Stimulated activated CD8-positive, alpha-beta memory T cell treated with anti-CD3 and anti-CD28 coated beads, Interleukin-2, amount 100 ng/mL, for 1 hour (primary cell): ENCODE data around the gene HDAC7.

ENCODE experiments used
- DNase-seq, 2 donors: peaks; one replicate each; pipeline ENCODE4 v3.0.0-alpha.2; 2020; ENCODE audit warnings: low read depth in 2 of 2

The HDAC7 gene

DNA sequence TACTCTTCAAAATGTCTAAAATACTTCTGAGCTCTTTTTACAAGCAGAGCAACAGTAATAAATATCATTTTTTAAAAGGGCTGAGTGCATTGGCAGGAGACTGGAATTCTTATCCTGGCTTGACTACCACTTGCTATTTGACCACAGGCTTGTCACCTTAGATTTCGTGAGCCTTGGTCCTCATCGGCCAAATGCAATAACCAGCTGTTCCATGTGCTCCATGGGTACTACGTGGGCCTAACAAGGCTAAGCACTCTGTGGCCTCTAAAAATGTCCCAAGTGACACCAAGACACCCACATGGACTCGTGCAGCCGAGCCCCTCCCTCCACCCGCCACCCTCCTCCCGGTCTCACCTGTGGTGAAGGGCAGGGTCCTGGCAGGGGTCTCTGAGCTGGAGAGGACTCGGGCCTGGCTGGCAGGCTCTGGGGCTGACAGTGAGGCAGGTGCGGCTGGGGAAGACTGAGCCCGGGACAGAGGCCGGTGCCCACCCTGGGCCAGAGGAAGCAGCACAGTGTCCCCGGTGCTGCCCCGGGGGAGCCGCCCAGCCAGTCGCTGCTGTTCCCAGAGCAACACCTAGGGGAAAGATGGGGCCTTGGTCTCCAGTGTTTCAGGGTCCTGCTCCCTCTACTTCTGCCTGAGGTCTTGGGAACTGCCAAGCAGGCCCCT is 26.6 kb downstream of the HDAC7 start:
- no peak for DNase-seq

DNA sequence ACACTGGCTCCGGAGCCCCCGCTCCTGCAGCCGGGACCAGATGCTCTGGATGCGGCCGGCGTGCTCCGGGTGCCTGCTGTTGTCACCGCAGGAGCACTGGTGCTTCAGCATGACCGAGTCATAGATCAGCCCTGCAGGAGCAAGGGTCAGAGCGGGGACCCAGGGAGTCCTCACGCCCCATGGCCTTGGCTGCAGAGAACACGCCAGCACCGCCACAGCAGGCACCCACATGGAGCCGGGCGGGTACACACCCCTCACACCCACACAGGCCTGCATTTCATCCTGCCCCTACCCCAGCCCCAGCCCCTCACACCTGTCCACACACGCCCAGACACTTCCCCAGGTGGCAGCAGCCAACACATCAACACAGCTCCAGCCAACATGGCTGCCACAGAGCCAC is 27.8 kb downstream of the HDAC7 start:
- DNase-seq: no peak

DNA sequence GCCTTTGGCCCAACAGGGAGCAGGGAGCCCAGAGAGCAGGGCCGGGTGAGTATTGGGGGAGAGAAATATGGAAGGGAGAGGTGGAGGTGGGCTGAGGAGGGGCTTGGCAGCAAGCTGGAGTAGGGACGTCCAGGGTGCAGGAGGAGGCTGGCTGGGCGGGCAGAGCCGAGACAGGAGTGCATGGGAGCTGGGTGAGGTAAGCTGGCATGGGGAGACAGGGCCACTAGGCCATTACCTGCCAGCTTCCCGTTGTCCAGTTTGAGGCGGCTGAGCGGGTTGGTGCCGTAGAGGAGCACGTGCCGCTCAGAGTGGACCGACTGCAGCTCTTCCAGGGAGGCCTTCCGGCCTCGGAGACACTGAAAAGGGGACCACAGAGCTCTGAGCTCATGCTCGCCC is 28.4 kb downstream of the HDAC7 start:
- DNase-seq: no peak

DNA sequence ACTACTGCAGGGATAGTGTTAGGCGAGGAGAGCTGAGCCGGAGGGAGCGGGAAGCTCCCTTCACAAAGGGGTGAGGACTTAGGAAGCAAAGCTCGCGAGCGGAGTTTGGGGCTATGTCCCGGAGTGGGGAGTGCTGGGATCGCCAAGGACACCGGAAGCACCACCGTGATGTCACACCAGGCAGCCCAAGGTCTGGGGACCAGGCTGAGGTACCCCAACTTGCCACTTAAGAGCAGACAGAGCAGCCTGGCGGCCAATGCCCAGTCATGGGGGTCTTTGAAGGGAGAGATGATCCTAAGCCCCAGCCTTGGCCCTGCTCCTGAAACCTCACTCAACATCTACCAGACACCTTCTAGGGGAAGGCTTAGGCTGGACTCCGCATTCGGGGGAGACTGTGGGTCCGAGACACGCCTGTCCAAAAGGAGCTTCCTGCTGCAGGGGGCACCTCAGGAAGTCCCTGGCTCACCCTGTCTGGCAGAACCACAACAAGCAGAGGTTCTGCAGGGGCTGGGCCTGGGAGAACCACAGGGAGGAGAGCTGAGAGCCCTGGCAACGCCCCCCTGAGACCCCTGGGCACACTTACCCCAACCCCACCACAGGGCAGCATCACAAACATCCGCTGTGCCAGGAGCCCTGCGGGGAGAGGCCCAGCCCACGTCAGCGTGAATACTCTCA is 28.9 kb downstream of the HDAC7 start:
- no peak for DNase-seq

DNA sequence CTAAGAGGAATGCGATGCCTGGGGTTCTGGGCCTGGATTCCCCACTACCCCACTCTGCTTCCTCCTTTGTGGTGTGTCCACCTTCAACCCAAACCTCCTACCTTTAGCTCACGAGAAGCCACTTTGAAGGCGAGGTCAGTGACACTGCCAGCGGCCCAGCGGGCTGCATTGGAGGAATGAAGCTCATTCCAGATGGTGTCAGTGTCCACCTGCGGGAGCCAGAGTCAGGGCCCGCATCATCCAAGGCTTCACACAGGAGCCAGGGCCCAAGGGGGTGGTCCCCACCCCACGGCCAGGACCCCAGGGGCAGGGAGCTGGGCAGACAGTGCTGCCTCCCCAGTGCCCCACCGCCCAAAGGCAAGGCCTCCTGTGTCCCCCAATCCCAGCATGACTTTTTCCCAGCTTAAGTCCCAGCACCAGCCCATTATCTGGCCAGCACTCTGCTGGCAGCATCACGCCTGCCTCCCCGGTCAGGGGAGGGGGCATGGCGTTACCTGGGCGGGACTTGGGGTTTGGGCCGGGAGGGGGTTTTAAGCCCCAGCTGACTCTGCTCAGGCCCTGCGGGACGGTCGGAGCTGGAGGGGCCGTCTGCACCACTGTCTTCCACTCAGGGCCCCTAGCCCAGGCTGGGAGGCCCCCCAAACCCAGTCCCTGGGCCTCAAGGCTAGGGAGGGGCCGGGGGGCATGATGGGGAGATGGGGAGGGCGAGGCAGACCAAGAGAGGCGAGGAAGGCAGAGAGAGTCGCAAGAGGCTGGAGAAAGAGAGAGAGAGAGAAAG is 29.8 kb downstream of the HDAC7 start:
- no peak for DNase-seq

DNA sequence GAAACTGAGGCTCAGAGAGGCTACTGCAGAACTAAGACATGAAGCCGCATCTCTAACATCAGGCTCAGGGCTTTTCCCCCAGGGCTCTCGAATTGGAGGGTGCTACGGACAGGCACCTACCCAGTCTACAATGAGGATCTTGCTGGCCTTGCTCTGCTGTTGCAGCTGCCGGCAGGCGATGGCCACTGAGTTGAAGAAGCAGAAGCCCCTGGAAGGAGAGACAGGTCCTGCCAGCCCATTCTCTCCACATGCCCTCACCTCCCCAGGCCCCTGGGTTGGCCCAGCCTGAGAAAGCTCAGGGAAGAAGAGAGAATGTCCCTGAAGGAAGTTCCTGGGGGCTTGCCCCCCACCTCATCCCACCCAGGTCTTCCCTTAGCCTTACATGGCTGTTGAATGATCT is 30.6 kb downstream of the HDAC7 start:
- no peak for DNase-seq

DNA sequence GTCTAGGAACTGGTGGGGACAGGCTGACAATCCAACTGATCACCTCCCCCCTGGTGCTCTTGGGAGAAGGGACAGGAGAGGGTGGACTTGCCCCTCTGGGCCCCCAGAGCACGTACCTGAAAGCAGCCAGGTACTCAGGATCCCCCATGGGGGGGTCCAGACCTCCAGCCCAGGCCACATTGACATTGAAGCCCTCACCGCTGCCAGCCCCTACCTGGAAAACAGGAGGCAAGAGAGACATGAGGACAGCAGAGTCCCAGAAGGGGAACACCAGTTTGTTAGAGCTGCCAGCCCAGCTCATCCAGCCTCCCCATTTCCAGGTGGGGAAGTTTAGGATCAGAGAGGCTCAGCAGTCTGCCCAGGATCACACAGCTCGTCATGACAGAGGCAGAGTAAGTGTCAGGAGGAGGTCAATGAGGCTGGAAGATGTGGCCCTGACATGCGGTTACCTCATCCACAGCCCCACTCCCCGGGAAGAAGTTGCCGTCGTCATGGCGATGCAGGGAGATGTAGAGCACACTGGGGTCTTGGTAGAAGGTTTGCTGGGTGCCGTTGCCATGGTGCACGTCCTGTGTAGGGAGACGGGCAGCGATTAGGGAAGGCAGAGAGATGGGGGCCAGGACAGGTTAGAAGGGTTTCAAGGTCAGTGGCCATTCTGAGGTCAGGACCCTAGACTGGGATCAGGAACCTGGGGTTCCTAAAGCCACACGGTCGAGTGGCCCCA is 31.9 kb downstream of the HDAC7 start:
- no peak for DNase-seq

DNA sequence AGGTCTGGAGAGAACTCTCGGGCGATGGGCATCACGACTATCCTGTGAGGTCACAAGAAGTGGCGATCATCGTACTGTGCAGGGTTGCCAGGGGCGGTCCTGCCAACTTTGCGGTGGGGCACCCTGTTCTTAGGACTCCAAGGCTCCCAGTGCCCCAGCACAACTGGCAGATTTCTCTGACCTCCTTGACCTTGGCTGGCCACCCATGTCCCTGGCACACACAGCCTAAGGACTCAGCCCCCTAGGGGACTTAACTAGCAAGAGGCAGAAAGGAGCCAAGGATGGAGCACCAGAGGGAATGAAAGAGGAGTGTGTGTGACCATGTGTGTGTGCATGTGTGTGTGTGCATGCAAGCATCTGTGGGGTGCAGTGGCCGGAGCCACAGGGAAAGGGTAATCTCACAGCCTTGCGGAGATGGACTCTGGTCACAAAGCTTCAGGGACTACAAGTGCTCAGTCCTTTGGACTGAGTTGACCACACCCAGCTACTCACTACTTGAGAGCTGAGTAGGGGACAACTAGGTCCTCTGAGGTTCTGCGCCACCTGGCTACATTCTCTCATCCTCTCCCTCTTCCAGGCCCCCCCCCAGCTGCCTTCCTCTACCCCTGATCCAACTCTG is 32.9 kb downstream of the HDAC7 start:
- DNase-seq: no peak

DNA sequence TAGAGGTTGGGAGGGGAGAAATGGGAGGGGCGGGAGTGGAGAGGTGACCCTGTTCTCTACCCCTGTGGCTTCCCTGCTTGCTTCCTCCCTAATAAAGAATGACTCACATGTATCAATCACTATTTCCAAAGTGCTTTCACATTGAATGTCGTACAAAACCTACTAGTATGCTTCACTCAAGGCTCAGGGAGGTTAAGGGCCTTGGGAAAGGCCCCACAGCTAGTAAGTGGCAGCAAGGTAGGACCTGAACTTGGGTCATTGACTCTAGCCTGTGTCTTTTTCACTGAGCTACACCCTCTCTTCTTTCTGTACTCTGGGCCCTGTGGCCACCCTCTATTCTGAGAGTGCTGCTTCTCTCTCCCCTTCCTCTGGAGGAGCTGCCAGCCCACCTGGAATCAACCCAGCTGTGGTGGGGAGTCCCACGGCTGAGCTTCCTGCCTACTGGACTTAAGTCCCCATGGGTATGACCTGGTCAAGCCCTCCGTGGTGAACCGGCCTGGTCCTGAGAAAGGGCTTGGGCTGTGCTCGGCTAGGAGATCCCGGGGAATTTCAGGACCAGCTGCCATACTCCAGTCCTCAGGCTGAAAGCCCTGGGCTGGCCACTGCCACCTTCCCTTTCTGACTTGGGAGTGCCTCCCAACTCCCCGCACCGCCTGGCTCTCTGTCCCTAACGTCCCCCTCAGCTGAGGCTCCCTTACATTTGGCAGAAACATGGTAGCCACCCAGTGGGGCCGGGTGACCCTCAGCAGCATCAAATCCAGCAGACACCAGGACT is 33.6 kb downstream of the HDAC7 start:
- DNase-seq: no peak

DNA sequence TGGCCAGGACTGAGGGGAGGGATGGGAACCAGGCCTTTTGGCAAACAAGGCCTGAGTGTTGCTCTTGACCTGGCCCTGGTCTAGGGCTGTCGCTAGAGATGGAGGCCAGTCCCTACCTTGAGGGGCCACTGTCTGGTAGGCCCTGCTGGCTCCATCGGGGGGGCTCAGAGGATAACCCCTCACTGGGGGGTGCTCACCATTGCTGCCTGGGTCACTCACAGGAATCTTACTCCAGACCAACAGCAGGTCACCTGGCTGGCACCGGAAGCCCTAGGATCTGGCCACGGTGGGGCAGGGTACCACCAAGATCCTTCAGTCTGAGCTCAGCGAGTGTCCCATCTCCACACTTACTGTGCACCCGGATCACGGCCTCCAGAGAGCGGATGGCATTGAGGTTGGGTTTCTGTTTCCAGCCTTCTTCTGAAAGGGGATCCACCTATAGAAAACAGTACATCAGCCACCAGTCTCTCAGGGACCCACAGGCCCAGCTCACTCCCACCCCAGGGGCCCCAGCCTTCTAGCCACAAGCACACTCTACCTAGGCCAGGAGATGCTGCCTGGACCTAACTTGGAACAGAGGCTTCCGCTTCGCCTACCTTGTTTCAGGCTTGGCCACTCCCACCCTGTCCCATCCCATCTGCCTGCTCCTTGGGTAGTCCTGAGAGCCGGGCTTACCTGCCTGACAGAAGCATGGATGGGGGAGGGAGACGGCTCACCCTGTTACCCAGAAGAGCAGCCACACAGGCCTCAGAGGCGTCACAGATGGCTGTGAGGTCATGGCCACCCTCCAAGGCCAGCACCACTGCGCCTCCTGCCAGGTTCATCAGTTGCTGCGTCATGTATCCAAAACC is 34.4 kb downstream of the HDAC7 start:
- no peak for DNase-seq

DNA sequence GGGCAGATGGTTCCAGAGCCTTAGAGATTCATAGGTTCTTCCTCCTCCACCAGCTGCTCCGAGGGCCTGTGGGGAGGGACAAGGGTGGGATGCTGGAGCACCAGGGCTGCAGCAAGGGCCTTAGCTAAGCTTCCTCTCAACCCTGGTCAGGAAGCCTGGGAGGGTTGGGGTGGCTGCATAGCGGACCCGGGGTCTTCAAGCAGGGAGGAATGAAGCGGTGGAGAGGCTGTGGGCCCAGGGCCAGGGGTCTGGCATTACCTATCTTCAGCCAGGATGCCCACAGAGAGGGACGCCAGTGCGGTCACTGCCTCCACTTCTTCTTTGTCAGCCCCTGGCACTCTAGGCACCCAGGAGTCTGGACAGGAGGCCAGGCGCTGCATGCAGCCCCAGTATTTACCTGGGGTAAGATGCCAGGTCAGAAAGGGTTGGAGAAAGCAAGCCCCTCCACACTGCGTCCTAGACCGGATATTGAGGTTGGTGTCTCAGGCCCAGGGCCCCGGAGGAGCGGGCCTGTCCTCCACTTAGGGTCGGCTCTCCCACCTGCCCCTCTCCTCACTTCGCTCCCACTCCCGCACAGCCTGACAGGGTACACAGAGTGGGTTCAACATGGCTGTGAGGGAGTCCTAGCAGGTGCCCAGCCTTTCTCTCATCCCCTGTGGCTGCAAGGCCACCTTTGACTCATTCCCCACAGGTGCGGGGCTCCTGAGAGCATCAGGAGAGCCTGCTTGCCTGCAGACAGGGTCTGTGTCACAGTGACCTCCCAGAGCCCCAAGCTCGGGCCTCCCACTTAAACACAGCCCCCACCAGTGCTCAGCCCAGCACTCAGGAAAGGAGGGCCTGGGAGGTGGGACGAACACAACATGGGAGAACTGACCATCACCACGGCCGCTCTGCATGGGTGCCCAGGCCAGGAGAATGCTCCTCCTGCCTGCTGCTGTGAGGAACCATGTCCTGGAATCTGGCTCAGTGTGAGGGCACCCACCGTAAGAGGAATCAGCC is 35.6 kb downstream of the HDAC7 start:
- DNase-seq: no peak

DNA sequence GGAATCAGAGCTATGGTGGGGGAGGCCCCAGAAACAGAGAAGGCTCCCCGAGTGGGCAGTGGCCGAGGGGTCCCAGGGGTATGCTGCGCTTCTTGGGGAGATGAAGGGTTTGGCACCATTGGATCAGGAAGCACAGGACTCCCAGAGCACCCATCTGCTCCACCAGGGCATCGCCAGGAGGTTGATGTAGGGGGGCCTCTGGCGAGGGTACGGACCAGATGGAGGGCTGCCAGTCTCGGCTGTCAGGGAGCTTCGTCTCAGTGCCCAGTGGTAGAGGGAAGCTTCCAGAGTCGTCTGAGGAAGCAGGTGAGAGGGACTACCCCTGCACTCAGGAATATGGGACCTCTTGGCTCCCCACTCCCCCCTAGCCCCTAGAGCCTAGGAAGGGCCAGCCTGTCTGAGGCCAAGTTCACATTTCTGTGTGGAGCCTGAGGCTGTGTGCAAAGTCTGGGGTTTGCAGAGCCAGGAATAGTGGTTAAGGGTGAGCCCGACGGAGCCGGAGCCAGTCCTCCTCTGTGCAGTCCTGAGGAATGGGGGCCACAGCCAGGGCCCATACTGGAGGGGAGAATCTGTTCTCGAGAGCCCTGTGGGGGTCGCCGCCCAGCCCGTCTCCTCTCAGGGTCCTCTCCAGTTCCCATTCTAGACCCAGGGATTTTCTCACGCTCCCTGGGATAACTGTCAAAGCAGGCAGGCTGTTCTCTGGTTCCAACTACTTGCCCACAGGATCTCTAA is 36.5 kb downstream of the HDAC7 start:
- DNase-seq: no peak

DNA sequence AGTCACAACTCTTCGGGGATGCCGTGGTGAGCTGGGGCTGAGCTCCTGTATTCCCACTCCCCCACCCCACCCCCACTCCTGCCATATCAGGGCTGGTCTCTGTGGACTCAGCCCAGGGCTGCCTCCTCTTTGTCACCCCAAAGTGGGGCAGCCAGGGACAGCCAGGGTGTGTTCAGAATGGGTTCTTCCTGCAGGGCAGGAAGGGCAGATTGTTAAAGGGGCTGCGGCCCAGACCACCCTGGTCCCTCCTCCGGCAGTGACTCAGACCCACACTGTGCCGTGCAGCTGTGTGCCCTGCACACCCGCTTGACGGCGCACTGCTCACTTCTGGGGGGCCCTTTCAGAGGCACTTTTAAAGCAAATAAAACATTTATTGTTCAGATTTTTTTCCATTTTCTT is 37.3 kb downstream of the HDAC7 start:
- no peak for DNase-seq

DNA sequence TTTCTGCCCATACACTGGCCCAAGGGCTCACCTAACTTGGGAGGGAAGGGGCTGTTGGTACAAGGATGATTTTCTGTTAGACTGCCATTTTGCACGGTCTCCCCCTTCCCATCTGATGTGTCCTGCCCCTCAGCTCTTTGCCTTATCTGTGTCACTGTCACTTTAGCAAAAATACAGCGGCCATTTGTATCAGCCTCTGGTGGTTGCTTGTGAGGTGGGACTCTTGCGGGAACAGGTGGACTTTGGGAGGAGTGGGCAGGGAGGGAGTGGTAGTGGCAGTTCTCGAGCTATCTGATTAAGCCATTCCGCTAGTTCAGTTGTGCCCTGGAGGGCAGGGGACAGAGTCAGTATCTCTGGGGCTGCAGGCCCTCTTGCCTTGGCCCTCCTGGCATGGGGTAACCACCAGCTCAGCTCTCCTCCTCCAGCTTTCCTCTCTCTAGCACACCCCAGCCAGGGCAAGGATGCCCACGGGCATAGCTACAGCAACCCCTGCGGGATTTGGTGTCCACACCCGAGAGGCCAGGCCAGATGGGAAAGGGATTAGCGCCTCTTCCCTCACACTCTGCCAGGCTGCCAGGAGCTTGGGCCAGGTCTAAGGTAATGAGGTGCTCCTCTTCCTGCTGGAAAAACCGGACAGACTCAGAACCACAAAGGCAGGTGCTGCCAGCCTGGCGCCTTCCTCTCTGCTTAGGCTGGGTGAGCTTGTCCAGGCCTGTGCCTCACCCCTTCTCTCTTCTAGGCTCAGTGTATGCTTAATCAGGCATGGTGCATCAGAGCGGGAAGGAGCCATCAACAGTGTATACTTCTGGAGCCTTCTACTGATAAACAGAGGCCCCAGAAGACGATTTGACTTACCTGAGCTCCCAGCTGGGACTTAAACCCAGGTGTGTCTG is 38.0 kb downstream of the HDAC7 start:
- no peak for DNase-seq

DNA sequence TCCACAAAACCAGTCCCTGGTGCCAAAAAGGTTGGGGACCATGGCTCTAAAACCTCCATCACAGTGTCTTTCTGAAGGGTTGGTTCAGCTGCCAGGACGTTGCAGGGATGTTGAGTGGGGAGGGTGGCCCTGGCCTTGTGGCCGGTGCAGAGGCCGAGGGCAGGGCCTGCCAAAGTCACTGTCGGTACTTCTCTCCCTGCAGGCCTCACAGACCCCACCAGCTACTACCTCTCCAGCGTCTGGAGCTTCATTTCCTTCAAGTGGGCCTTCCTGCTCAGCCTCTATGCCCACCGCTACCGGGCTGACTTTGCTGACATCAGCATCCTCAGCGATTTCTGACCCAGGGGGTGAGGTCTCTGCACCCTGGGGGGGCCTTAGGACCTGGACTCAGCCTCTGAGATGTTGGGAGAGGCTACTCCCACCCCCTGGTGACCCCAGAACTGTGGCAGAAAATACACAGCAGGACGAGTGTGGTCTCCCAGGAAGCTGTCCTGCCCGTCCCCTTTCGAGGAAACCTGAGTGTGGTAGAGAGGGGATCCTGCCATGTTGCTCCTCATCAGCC is 39.7 kb downstream of the HDAC7 start:
- DNase-seq: no peak

DNA sequence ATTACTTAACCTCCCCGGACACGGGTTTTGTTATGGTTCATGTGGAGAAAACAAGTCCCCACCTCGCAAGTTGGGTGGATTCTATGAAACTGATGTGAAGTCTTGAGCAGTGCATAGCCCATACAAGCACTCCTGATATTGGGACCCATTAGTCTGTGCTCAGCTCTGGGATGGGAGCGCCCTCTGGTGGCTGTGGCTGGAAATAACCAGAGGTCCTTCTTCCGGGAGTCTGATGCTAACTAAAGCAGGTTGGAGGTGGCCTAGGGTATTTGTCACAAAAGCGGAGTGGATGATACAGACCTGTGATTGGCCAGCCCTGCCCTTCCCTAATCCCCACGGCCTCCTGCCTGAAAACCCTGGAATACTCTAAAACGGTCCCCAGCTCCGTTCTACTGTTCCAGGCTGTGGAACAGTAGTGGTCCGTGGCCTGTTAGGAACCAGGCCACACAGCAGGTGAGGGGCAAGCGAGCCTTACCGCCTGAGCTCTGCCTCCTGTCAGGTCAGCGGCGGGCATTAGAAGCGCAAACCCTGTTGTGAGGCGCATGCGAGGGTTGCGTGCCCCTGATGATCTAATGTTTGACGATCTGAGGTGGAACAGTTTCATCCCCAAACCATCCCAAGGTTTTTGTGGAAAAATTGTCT is 40.3 kb downstream of the HDAC7 start:
- peak; percentile 86 to 89 for DNase-seq
